A549 (cell line): ENCODE results near the gene ZC3H18.
A peak's percentile ranks its signal among the peaks of the same experiment; 100 is the strongest.

Source experiments
- CTCF ChIP-seq: fragments of >200 bp; sonication (Bioruptor Twin); formaldehyde crosslinking; IDR thresholded peaks from 3 replicates; pipeline ENCODE4 v1.5.1; 2016
- POLR2A ChIP-seq: IDR thresholded peaks from 2 replicates; pipeline ENCODE4 v1.6.1; 2012; ENCODE audit warnings: mild to moderate bottlenecking, low read length

DNA sequence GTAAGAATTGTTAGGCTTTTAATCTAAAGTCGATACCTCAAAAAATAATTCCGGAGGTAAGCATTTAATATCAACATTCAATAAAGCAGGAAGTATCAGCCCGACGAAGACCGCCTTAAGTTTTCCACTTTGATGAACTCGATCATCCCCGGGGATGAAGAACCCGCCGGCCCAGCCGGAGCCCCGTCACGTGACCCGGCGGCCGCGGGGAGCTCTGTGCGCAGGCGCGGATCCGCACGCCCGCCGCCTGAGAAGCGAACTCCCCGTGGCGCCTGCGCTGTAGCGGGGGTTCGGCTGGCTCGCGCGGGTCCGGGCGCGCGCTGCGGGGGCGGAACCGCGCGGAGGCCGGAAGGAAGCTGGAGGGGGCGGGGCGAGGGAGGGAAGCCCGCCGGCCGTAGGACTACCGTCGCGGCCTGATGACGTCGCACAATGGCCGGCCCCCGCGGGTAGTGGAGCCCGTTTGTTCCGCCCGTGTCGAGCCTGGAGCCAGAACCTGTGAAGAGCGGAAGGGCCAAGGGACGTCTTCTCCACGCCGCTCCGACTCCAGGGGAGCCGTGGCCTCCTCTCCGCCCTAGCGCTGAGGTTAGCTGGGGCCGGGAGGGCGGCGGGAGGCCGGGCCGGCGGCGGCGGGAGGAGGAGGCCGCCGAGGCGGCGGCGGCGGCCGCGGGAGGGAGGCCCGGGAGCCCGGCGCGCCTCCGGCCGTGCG, at the start of gene ZC3H18:
- TF ChIP-seq POLR2A (peak; percentile 50), CTCF (no peak)
